Kidney capillary endothelial cell (primary cell): ENCODE data around the gene MAPK8IP3.

ENCODE experiments used
- DNase-seq: peaks from one replicate; pipeline ENCODE4 v3.0.0-alpha.2; 2018; ENCODE audit warnings: low spot score

The MAPK8IP3 gene, protein sequence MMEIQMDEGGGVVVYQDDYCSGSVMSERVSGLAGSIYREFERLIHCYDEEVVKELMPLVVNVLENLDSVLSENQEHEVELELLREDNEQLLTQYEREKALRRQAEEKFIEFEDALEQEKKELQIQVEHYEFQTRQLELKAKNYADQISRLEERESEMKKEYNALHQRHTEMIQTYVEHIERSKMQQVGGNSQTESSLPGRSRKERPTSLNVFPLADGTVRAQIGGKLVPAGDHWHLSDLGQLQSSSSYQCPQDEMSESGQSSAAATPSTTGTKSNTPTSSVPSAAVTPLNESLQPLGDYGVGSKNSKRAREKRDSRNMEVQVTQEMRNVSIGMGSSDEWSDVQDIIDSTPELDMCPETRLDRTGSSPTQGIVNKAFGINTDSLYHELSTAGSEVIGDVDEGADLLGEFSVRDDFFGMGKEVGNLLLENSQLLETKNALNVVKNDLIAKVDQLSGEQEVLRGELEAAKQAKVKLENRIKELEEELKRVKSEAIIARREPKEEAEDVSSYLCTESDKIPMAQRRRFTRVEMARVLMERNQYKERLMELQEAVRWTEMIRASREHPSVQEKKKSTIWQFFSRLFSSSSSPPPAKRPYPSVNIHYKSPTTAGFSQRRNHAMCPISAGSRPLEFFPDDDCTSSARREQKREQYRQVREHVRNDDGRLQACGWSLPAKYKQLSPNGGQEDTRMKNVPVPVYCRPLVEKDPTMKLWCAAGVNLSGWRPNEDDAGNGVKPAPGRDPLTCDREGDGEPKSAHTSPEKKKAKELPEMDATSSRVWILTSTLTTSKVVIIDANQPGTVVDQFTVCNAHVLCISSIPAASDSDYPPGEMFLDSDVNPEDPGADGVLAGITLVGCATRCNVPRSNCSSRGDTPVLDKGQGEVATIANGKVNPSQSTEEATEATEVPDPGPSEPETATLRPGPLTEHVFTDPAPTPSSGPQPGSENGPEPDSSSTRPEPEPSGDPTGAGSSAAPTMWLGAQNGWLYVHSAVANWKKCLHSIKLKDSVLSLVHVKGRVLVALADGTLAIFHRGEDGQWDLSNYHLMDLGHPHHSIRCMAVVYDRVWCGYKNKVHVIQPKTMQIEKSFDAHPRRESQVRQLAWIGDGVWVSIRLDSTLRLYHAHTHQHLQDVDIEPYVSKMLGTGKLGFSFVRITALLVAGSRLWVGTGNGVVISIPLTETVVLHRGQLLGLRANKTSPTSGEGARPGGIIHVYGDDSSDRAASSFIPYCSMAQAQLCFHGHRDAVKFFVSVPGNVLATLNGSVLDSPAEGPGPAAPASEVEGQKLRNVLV (N-terminal part only)

DNA sequence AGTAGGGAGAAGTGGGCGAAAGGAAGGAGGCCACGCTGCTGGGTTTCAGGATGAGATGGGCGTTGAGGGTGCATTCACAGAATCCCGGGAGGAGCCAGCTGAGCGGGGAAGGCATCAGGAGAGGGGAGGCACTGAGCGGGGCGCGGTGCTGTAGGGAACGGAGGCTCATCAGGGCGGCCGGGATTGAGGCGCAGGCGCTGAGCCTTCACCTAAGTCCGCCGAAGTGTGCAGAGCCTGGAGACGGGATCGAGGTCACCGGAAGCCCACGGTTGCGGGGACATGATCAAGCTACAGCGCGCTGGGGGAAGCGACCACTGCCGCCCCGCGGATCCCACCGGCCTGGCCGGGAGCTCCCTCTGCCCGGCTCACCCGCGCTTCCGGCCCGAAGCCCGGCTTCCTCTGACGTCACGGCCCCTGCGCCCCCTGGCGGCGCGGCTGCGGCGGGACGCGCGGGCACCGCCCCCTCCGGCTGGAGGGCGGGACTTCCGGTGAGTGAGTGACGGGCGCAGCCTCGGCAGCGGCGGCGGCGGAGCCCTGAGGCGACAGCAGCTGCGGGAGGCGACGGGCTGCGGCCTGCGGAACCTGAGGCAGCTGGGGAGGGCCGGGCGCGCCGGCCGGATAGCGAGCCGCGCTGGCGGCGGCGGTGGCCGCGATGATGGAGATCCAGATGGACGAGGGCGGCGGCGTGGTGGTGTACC lies at the start of gene MAPK8IP3:
Gene MAPK8IP3 (plus strand): TSS at position 508 of the 698 bp plus-strand sequence. CDS start 145 bp downstream, at position 653.
- peak; percentile 90 for DNase-seq

DNA sequence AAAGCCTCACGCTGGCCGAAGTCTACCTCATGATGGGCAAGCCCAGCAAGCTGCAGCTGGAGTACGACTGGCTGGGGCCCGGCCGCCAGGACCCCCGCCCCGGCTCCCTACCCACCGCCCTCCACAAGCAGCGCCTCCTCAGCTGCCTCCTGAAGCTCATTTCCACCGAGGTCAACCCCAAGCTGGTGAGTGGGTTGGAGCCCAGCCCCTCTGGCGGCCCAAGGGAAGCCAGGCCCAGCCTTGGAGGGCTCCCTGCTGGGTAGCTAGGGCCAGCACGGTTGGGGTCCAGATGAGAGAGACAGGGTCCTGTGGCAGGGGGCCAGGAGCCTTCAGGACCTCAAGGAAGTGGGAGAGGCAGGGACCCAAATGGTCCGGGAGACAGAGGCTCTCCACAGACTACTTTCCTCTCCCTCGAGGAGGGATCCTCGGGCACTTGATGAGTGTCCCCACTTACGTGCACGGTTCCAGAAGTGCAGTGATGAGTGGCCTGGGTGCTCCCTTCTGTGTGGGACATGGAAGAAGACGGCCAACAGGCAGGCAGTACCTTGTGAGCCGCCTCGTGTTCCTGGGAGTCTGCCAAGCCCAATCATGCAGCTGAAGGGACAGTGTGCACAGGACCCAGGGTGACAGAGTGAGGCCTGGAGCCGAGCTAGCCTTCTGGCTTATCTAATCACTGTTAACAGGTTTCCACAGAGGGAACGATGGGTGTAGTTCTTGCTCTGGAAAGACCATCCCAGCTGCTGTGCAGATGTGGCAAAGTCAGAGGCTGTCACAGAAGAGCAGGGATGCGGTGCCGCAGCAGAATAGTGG lies 49.0 kb upstream of the MAPK8IP3 start:
- no peak for DNase-seq

DNA sequence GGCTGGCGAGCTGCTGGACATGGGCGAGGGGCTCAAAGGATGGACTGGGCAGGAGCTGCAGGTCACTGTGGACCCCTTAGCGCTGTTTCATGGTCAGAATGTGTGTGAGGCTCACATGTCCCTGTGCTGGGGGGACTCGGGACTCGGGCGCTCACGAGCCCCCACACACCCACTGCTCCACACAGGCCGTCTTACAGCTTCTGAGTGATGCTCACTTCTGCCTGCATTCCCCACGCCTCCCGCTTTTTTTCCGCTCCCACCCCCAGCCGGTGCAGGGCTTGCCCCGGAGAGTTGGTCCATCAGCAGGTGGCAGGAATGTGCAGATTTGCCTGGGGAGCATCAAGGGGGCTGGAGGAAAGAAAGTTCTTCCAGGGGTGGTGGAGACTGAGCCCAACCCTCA lies 48.2 kb upstream of the MAPK8IP3 start:
- no peak for DNase-seq

DNA sequence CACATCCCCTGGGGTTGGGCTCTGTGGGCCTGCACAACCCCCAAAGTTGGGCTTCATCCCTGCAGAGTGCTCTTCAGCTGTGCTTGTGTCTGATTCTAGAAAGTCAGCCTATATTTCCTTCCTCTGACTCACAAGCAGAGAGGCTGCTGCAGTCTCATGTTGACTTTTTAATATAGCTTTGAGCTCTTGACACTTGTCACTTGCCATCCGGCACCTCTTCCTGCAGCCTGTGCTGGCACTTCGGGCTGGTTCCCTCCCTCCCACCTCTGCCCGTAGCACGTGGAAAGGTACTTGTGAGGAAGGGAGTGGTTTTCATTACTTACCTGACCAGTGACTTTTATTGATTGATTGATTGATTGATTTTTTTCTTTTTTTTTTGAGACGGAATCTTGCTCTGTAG lies 47.0 kb upstream of the MAPK8IP3 start:
- peak; percentile 64 for DNase-seq

DNA sequence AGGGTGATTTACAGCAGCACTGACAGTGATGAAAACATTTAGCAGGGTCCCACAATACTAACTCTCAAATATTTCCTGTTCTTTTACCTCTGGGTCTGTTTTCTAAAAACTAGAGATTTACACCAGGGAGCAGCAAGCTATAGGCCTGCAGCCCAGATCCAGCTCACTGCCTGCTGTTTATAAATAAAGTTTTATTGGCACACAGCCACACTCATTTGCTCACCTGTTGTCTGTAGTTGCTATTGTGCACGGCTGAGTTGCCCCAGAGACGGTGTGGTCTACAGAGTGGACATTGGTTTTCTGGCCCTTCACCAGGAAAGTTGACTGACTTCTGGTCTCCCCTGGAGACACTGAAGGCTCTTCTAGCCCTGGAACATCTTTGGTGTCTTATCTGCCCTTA lies 44.2 kb upstream of the MAPK8IP3 start:
- DNase-seq = no peak

DNA sequence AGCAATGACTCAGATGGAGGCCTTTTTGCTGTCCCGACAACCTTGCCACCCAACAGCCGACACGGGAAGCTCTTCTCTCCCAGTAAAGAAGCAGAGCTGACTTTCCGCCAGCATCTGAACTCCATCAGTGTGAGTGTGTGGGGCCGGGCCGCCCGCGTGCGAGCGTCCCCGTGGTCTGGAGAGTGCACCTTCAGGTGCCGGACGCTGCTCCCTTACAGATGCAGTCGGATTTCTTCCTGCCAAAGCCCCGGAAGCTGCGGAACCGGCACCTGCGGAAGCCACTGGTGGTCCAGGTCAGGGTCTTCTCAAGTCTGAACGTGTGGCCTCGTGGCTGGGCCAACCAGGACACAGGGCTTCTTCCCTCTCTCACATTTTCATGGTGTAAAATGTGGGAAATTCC lies 43.5 kb upstream of the MAPK8IP3 start:
- DNase-seq = no peak

DNA sequence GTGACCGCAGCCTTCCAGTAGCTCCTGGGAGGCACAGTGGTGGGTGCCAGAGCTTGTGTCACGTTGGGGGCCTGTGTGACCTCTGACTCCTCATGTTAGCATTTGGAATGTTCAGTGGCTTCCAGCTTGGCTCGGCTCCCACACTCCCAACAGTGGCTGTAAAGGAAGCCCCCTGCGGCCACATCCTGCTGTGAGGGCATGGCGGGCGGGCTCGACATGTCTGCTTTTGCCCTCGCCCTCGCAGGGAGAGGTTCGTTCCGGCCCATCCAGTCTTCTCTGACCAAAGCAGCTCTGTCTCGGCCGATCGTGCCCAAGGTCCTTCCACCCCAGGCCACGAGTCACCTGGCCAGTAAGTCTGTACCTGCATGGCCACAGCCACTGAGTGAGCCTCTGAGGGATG lies 40.2 kb upstream of the MAPK8IP3 start:
- no peak for DNase-seq

DNA sequence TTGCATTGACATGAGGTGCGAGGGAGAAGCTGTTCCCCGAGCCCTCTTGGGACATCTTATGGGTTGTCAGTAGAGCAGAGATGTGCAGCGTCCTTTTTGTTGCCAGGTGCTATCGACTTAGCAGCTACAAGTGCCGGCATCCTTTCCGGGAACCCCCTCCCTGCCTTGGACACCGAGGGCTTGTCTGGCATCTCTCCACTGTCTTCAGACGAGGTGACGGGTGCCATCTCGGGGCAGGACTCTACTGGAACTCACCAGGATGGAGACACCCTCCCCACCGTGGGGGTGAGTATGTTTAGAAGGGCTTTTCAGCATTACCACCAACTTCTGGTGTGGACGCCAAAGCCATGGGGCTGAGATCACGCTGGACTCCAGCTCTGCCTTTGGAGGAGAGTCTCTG lies 39.7 kb upstream of the MAPK8IP3 start:
- no peak for DNase-seq

DNA sequence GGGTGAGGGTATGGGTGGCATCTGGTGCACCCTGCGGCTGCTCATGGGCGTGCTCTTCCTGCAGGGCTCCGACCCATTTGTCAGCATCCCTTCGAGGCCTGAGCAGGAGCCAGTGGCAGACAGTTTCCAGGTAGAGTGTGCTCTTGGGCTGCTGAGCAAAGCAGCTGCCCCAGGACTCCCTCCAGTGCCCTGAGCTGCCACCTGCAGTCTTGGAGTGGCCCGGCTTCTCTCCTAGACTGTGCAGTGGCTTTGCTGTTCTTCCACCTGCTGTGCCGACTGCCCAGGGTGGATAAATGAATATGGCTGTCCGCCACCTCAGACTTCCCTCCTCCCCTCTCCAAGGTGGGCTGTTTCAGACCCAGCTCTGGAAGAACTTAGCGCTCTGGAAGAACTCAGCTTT lies 38.7 kb upstream of the MAPK8IP3 start:
- no peak for DNase-seq

DNA sequence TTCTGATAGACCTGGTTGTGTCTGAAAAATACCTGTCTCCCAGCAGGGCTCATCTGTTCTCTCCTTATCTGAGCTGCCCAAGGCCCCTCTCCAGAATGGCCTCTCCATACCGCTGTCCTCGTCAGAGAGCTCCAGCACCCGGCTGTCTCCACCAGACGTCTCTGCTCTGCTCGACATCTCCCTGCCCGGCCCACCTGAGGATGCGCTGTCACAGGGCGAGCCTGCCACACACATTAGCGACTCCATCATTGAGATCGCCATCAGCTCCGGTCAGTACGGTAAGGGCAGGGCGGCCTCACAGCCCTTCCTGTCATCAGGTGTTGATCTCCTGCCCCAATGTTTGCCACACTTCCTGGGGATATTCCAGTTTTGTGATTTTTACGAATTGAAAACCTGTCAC lies 38.1 kb upstream of the MAPK8IP3 start:
- DNase-seq = no peak

DNA sequence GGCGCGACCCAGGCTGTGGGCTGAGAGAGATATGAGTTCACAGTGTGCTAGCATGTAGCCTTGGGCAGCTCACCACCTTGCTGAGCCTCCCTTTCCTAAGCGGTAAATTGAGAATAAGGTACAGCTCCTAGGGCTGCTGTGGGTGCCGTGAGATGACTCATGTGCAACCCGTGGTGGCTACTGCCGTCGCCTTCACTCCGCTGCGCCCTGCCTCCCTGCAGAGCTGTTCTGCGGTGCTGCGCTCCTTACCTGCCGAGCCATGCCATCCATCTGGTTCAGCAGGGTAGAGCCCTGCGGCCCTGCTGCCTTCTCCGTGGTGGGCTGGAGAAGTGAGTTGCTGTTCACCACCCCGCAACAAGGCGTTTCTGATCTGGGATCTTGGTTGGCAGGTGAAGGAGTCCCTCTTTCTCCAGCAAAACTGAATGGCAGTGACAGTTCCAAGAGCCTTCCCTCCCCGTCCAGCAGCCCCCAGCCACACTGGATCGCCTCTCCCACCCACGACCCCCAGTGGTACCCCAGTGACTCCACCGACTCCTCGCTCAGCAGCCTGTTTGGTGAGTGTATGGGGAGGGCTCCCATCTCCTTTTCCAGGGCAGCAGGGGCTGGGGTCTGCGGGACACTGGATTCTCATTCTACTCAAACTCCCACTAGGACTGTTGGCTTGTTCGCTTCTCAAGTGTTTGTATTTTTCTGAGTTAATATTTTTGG lies 37.2 kb upstream of the MAPK8IP3 start:
- DNase-seq = no peak

DNA sequence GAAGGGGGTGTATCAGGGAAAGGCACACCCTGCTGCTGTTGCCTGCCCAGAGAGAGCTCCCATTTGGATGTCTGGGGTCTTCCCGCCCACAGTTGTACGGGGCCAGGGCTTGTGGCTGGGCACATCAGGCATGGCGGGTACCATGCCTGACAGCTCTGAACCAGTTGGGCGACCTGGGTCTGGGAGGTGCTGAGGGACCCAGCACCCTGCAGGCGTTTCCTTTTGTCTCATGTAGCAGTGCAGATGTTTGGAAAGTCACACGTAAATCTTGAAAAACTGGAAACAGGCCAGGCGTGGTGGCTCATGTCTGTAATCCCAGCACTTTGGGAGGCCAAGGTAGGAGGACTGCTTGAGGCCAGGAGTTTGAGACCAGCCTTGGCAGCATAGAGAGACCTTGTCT lies 36.3 kb upstream of the MAPK8IP3 start:
- DNase-seq = no peak

DNA sequence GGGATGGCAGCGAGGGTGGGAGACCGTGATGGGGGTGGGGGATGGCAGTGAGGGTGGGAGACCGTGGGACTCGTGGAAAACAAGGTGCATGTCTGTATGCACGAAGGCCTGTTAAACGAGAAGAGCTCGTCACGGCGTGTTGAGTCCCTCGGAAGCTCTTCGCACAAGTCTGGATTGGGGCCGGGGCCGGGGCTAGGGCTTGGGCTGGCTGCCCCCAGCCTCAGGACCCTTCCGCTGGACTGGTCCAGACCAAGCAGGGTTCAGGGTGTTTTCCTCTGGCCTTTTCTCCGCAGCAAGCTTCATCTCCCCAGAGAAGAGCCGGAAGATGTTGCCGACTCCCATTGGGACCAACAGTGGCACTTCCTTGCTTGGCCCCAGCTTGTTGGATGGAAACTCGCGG lies 35.6 kb upstream of the MAPK8IP3 start:
- DNase-seq = no peak

DNA sequence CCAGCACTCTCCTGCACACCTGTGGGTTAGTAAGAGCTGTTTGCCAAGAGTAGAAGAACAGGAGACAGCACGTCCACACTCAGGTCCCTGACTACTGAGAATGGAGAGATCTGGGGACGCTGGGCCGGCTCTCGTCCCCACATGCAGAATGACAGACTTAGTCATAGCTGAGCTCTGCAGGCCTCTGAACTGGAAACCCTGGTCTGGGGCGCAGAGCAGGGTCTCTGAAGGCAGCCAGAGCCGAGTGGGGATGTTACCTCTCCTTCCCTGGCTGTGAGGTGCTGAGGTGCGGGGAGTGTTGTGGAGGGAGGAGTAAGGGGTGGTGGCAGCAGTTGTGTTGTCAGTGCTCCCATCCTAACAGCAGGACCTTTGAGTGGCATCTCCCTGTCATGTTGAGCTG lies 35.1 kb upstream of the MAPK8IP3 start:
- DNase-seq = no peak

DNA sequence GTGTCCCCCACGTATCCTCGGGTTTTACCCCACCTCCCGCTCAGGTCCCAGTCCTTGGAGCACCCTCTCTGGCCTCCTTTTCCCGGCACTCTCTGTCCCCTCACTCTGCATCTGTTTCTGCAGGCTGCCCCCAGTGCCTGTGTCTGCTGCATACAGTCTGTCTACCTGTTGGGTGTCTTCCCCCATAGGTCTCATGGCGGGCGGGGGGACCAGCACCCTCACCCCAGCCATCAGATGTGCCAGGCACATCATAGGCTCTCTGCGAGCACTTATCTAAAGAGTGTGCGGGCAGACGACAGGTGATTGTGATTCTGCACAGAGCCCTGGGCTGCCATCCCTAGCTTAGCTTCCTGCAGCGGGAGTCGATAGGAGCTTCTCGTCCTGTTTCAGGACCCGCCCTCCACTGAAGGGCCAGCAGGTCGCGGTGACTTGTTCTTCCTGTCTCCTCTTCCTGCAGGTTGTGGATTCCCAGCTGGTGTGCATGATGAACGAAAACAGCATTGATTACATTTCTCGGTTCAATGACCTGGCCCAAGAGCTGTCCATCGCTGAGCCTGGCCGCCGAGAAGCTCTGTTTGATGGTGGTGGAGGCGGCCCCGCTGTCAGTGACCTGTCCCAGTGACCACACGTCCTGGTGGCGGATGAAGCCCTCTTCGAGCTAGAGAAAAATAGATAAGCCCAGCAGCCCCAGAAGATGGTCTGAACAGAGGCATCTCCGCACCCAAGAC lies 32.4 kb upstream of the MAPK8IP3 start:
- DNase-seq = no peak

DNA sequence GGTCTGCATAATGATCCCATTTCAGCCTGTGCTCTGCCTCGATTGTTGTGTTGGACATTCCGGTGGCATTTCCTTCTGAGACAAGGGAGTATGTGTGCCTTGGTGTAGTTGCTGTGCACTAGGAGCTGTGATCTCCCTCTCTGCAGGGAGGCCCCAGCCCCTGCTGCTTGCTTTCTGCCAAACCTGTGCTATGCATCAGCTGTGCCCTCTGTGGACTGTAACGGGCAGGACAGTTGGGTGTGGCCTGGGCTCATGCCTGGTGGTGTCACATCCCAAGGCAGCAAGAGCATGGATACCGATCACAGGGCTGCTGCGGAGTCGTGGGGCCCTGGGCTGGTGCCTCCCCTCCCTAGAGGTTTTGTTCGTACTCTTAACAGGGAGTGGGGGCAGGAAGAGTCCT lies 31.7 kb upstream of the MAPK8IP3 start:
- no peak for DNase-seq

DNA sequence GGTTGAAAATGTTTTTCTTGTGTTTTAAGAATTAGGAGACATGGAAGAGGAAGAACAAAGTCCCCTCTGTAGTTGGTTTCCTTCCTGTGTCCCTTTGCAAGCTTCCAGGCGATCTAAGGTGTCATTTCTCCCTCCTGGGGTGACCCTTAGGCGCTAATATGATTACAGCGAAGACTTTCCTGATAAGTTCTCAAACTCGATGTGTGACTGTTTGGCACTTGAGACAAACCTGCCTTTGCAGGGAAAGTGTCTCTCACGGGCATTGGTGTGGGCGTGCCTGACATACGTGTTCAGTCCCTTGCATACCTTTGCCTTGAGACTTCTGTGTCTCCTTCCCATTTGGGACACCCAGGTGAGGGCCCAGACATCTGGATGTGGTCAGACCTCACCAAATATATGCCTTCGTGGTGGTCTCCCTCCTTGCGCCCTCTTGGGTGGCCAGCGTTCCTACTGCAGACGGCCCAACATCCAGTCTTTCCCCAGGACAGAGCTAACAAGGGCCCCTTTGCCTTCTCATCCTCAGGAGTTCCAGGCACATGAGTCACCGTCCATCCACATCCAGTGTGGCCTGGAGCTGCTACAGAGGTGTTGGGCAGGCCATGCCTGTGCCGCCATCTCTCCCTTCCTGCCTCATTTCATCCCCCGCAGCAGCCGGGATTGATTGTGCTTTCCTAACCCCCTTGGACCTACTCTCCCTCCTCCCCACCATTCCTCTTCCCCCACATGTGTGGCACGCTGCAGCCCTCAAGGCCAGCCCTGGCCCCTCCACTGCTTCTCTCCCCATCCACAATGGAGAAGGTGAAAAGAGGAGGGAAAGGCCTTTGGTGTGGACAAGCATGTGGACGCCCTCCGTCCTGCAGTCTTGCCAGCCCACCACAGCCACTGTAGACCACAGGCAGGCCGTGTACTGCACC lies 31.0 kb upstream of the MAPK8IP3 start:
- peak; percentile 53 for DNase-seq

DNA sequence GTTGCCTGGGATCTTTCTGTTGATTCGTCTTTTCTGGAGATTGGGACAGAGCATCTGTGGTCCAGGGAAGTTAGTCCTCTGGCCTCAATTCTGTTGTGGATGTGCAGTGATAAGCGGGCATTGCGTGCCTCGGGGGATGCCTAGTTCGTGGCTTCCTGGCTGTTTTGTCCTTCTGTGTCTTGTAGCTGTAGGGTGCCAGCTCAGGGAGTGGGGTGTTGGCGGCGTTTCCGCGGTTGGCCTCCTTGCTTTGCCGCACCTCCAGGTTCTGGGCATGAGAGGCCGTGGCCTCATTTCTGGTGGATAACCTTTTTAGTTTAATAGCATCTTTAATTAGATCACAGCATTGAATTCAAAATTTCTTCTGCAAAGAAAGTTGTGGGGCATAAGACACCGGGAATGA lies 29.3 kb upstream of the MAPK8IP3 start:
- DNase-seq = no peak
